A673 (cell line): ENCODE measurements around the gene PHIP. TPM values are rescaled to one million over a fixed set of nuclear protein-coding genes. Genes with fewer than 3 reads are reported as not detected.

Experiments used
- BruUV-seq: library from RNA; stranded (reverse); fragments of 400-500 nt; replicated peaks from 2 replicates; lab custom pipeline; 2021; lab: Mats Ljungman, UMichigan
- CTCF ChIA-PET: fragments of 300-600 bp; sonication (Branson Sonifier 250); formaldehyde crosslinking; loops from one replicate; lab custom pipeline; 2022; ENCODE audit warnings: antibody characterized with exemption; lab: Charles Lee
- POLR2A ChIA-PET: fragments of 300-600 bp; sonication (Branson Sonifier 250); formaldehyde crosslinking; loops from one replicate; lab custom pipeline; 2022; ENCODE audit warnings: antibody characterized with exemption; ENCODE audit not compliant: low non-redundant PET; lab: Charles Lee
- DNase-seq: peaks from one replicate; pipeline ENCODE4 v3.0.0-alpha.2; 2015; ENCODE audit warnings: low spot score
- H3K27ac ChIP-seq: fragments of 200-600 bp; sonication (generic); 2 replicates; pipeline ENCODE4 v1.5.1; 2016; ENCODE audit warnings: mixed run types, low read depth, mild to moderate bottlenecking, mixed read lengths, antibody characterized with exemption, low read length; ENCODE audit not compliant: poor library complexity, severe bottlenecking
- H3K27me3 ChIP-seq: fragments of 200-600 bp; sonication (generic); replicated peaks from 2 replicates; pipeline ENCODE4 v1.6.1; 2017; ENCODE audit warnings: mixed run types, low read depth, mild to moderate bottlenecking, mixed read lengths, antibody characterized with exemption, low read length; ENCODE audit not compliant: insufficient read depth, poor library complexity
- H3K36me3 ChIP-seq: fragments of 200-600 bp; sonication (generic); 2 replicates; pipeline ENCODE4 v1.6.1; 2016; ENCODE audit warnings: mixed run types, mild to moderate bottlenecking, mixed read lengths, antibody characterized with exemption, low read length; ENCODE audit not compliant: insufficient read depth, poor library complexity, severe bottlenecking
- H3K4me1 ChIP-seq: fragments of 200-600 bp; sonication (generic); 2 replicates; pipeline ENCODE4 v1.6.1; 2017; ENCODE audit warnings: mixed run types, mild to moderate bottlenecking, mixed read lengths, antibody characterized with exemption, low read length; ENCODE audit not compliant: insufficient read depth, poor library complexity, severe bottlenecking
- H3K4me3 ChIP-seq: fragments of 200-600 bp; sonication (generic); 2 replicates; pipeline ENCODE4 v1.5.1; 2016; ENCODE audit warnings: low read depth, mixed run types, mild to moderate bottlenecking, mixed read lengths, low read length; ENCODE audit not compliant: poor library complexity, severe bottlenecking
- H3K9me3 ChIP-seq: fragments of 200-600 bp; sonication (generic); 2 replicates; pipeline ENCODE4 v1.6.1; 2016; ENCODE audit warnings: mixed run types, low read depth, mild to moderate bottlenecking, mixed read lengths, antibody characterized with exemption, low read length; ENCODE audit not compliant: poor library complexity, severe bottlenecking
- EZH2 ChIP-seq: fragments of 200-600 bp; sonication (generic); IDR thresholded peaks from 2 replicates; pipeline ENCODE4 v1.6.1; 2017; ENCODE audit warnings: borderline replicate concordance, low read depth, mild to moderate bottlenecking, mixed read lengths, antibody characterized with exemption, low read length; ENCODE audit not compliant: poor library complexity, severe bottlenecking
- intact Hi-C: fragments of 100-400 bp; cut with micrococcal nuclease; formaldehyde crosslinking; loops from one replicate; pipeline ENCODE4 v1.10.0; 2022; ENCODE audit not compliant: unreplicated experiment
- total RNA-seq: library from RNA; stranded (reverse); gene quantifications from 2 replicates; pipeline ENCODE4 v1.2.3, GENCODE V29; 2021
- TF ChIP-seq, protein P1 (sequence below): fragments of 300-800, 200-600 bp; sonication (generic); conservative IDR thresholded peaks from 2 replicates; pipeline ENCODE4 v1.5.1; 2017; ENCODE audit warnings: low read depth, mild to moderate bottlenecking, antibody characterized with exemption, low read length, moderate library complexity, mixed read lengths

Gene PHIP
- total RNA-seq, 1 experiment from 2014 or later, result 42.5 TPM

DNA sequence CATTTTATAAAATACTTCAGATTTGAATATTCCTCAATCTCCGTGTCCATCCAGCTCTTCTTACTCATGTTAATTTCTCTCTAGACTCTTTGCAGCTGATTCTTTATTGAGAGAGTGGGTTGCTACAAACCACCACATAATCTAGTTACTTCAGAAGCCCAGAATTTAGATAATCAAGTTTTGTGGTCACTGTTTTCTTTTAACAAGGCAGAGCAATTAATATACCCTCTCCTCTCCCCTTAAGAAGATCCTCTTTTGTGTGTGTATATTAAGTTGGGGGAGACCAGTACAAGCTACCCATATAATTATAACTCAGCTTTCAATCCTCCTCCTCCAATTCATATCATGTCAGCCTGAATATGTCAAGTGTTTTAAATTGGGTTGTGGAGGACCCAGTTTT lies 115.6 kb downstream of the PHIP start:
- H3K27ac ChIP-seq, result no peak overlapping the region
- BruUV-seq, result no TSS peak
- no peak overlapping the region for H3K4me3 ChIP-seq
- no peak for DNase-seq
- intact Hi-C loops, result no loop called here
- TF ChIP-seq, protein P1, sequence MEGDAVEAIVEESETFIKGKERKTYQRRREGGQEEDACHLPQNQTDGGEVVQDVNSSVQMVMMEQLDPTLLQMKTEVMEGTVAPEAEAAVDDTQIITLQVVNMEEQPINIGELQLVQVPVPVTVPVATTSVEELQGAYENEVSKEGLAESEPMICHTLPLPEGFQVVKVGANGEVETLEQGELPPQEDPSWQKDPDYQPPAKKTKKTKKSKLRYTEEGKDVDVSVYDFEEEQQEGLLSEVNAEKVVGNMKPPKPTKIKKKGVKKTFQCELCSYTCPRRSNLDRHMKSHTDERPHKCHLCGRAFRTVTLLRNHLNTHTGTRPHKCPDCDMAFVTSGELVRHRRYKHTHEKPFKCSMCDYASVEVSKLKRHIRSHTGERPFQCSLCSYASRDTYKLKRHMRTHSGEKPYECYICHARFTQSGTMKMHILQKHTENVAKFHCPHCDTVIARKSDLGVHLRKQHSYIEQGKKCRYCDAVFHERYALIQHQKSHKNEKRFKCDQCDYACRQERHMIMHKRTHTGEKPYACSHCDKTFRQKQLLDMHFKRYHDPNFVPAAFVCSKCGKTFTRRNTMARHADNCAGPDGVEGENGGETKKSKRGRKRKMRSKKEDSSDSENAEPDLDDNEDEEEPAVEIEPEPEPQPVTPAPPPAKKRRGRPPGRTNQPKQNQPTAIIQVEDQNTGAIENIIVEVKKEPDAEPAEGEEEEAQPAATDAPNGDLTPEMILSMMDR, result no peak
- TF ChIP-seq EZH2, result no peak
- H3K4me1 ChIP-seq, result no peaks in the 10 kb centered on the region
- CTCF ChIA-PET, result no interaction called here
- no peaks in the 10 kb centered on the region for H3K9me3 ChIP-seq
- peaks cover 78% of the 10 kb centered on the region for H3K36me3 ChIP-seq
- POLR2A ChIA-PET, result no interaction called here
- no peaks in the 10 kb centered on the region for H3K27me3 ChIP-seq

GRCh38 chr6:78954740-78955139 lies 123.3 kb downstream of the PHIP start:
- no peak for TF ChIP-seq EZH2
- TF ChIP-seq, protein P1, result no peak
- intact Hi-C loops, result no loop called here
- CTCF ChIA-PET, result no interaction called here

GRCh38 chr6:78953798-78954197 lies 124.3 kb downstream of the PHIP start:
- ChIA-PET POLR2A (no interaction called here), CTCF (no interaction called here)
- no peak overlapping the region for H3K27ac ChIP-seq
- DNase-seq, result no peak
- H3K36me3 ChIP-seq, result peaks cover 80% of the 10 kb centered on the region
- H3K4me3 ChIP-seq, result no peak overlapping the region
- intact Hi-C loops, result no loop called here
- BruUV-seq, result no TSS peak
- TF ChIP-seq, protein P1, result no peak
- TF ChIP-seq EZH2, result no peak
- H3K4me1 ChIP-seq, result no peaks in the 10 kb centered on the region
- no peaks in the 10 kb centered on the region for H3K27me3 ChIP-seq
- H3K9me3 ChIP-seq, result peaks cover 15% of the 10 kb centered on the region

More at GRCh38 chr6:78954740-78955139, 123.3 kb downstream of the PHIP start:
- no peak overlapping the region for H3K4me3 ChIP-seq
- H3K4me1 ChIP-seq, result no peaks in the 10 kb centered on the region
- POLR2A ChIA-PET, result no interaction called here
- no peaks in the 10 kb centered on the region for H3K27me3 ChIP-seq
- DNase-seq, result no peak
- H3K27ac ChIP-seq, result no peak overlapping the region
- H3K9me3 ChIP-seq, result peaks cover 6% of the 10 kb centered on the region
- no TSS peak for BruUV-seq
- H3K36me3 ChIP-seq, result peaks cover 72% of the 10 kb centered on the region
